Body of pancreas (tissue), 4 donors: ENCODE results near the gene HERC2.

Source experiments
- POLR2A ChIP-seq, 3 donors: fragments of 450-650 bp; IDR thresholded peaks; one replicate each; pipeline ENCODE4 v1.6.1; 2016; ENCODE audit warnings: antibody characterized with exemption in 3 of 3, mild to moderate bottlenecking in 2 of 3
- TF ChIP-seq, protein P1 (sequence below), 7 experiments: fragments of 450-650 bp in 4 of 7; fragments of 200-600 bp in 3 of 7; sonication (generic) in 3 of 7; IDR thresholded peaks; one replicate each; pipeline ENCODE4 v1.5.1; 2016 to 2019; ENCODE audit warnings: antibody characterized with exemption in 7 of 7

DNA sequence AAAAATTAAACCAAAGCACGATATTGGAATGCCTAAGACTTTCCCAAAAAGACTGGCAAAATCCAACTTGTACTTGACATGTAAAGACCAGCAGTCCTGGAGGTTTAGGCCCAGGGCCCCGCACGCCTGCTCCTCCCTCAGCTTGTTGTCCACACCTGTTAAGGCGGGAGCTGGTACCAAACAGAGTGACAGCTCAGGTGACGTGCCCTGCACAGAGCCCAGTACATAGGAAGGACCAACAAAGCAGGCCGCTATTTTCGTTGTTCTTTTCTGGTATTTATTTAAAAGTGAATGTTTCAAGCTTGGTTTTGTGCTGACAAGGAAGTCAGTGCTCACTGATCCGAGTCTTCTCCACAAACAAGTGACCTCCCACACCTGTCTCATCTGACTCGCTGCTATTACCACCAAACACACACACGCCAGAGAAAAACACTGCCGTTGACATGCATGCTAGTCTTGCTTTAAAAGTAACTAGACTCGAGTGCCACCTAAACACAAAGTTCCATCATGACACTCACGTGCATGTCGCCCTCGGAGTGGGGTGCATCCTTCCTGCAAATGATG lies 50.2 kb downstream of the HERC2 start:
- TF ChIP-seq POLR2A (IDR thresholded peaks at IDR 0.05), result no peak
- TF ChIP-seq, protein P1, sequence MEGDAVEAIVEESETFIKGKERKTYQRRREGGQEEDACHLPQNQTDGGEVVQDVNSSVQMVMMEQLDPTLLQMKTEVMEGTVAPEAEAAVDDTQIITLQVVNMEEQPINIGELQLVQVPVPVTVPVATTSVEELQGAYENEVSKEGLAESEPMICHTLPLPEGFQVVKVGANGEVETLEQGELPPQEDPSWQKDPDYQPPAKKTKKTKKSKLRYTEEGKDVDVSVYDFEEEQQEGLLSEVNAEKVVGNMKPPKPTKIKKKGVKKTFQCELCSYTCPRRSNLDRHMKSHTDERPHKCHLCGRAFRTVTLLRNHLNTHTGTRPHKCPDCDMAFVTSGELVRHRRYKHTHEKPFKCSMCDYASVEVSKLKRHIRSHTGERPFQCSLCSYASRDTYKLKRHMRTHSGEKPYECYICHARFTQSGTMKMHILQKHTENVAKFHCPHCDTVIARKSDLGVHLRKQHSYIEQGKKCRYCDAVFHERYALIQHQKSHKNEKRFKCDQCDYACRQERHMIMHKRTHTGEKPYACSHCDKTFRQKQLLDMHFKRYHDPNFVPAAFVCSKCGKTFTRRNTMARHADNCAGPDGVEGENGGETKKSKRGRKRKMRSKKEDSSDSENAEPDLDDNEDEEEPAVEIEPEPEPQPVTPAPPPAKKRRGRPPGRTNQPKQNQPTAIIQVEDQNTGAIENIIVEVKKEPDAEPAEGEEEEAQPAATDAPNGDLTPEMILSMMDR (IDR thresholded peaks at IDR 0.05), result no peak
